ENCODE results near the gene TECTA. TPM values are rescaled to one million over a fixed set of nuclear protein-coding genes. Genes with fewer than 3 reads are reported as not detected.

Gene TECTA
- total RNA-seq, 2 experiments from 2014 or later: 0.07 to 0.12 TPM

- CTCF ChIA-PET: interaction anchor here (1.0 kb wide), 1 partner anchor 16 kb away, joined by 3 read pairs; no protein-coding TSS in a partner anchor
- intact Hi-C loops (cut with micrococcal nuclease): no loop called here
- peaks cover 6% of the 10 kb centered on the region for H3K27me3 Mint-ChIP-seq (ENCODE audit: low read depth)
- no peak overlapping the region for H3K4me3 Mint-ChIP-seq
- DNase-seq: no peak
- H3K9me3 Mint-ChIP-seq: no peaks in the 10 kb centered on the region
- no peak overlapping the region for H3K27ac Mint-ChIP-seq
- H3K36me3 Mint-ChIP-seq (ENCODE audit: low read depth): no peaks in the 10 kb centered on the region
- no peaks in the 10 kb centered on the region for H3K4me1 Mint-ChIP-seq (ENCODE audit: low read depth)
Measured at GRCh38 chr11:121211626-121212025, 110.6 kb downstream of the TECTA start.

GRCh38 chr11:121212536-121213361 is 111.7 kb downstream of the TECTA start:
- Mint-ChIP-seq H3K9me3 (no peaks in the 10 kb centered on the region), H3K27me3 (ENCODE audit: low read depth) (peaks cover 8% of the 10 kb centered on the region), H3K4me1 (ENCODE audit: low read depth) (no peaks in the 10 kb centered on the region), H3K36me3 (ENCODE audit: low read depth) (no peaks in the 10 kb centered on the region), H3K27ac (no peak overlapping the region), H3K4me3 (no peak overlapping the region)
- intact Hi-C loops (cut with micrococcal nuclease): no loop called here
- DNase-seq: no peak
- CTCF ChIA-PET: no interaction called here

- H3K4me3 Mint-ChIP-seq: no peak overlapping the region
- H3K36me3 Mint-ChIP-seq (ENCODE audit: low read depth): no peaks in the 10 kb centered on the region
- intact Hi-C loops (cut with micrococcal nuclease): no loop called here
- no peaks in the 10 kb centered on the region for H3K9me3 Mint-ChIP-seq
- H3K27ac Mint-ChIP-seq: no peak overlapping the region
- peaks cover 8% of the 10 kb centered on the region for H3K27me3 Mint-ChIP-seq (ENCODE audit: low read depth)
- no peak for DNase-seq
- no peaks in the 10 kb centered on the region for H3K4me1 Mint-ChIP-seq (ENCODE audit: low read depth)
- CTCF ChIA-PET: no interaction called here
Measured at GRCh38 chr11:121213362-121213893, 112.4 kb downstream of the TECTA start.

- CTCF ChIA-PET: no interaction called here
- H3K9me3 Mint-ChIP-seq: no peaks in the 10 kb centered on the region
- H3K4me3 Mint-ChIP-seq: no peak overlapping the region
- no peaks in the 10 kb centered on the region for H3K4me1 Mint-ChIP-seq (ENCODE audit: low read depth)
- DNase-seq: no peak
- H3K27me3 Mint-ChIP-seq (ENCODE audit: low read depth): peaks cover 10% of the 10 kb centered on the region
- no peak overlapping the region for H3K27ac Mint-ChIP-seq
- no peaks in the 10 kb centered on the region for H3K36me3 Mint-ChIP-seq (ENCODE audit: low read depth)
- intact Hi-C loops (cut with micrococcal nuclease): no loop called here
Measured at GRCh38 chr11:121214861-121215260, 113.8 kb downstream of the TECTA start.

- DNase-seq: no peak
- CTCF ChIA-PET: interaction anchor here (1.2 kb wide), 1 partner anchor 11 kb away, joined by 3 read pairs; no protein-coding TSS in a partner anchor
- H3K9me3 Mint-ChIP-seq: no peaks in the 10 kb centered on the region
- intact Hi-C loops (cut with micrococcal nuclease): no loop called here
- H3K27ac Mint-ChIP-seq: no peak overlapping the region
- no peaks in the 10 kb centered on the region for H3K36me3 Mint-ChIP-seq (ENCODE audit: low read depth)
- H3K4me1 Mint-ChIP-seq (ENCODE audit: low read depth): no peaks in the 10 kb centered on the region
- H3K27me3 Mint-ChIP-seq (ENCODE audit: low read depth): peaks cover 4% of the 10 kb centered on the region
- H3K4me3 Mint-ChIP-seq: no peak overlapping the region
Measured at GRCh38 chr11:121221496-121222200, 120.6 kb downstream of the TECTA start.

GRCh38 chr11:121223161-121223560 is 122.1 kb downstream of the TECTA start:
- Mint-ChIP-seq H3K27me3 (ENCODE audit: low read depth) (peaks cover 2% of the 10 kb centered on the region), H3K9me3 (no peaks in the 10 kb centered on the region), H3K36me3 (ENCODE audit: low read depth) (no peaks in the 10 kb centered on the region), H3K4me3 (no peak overlapping the region), H3K27ac (no peak overlapping the region), H3K4me1 (ENCODE audit: low read depth) (no peaks in the 10 kb centered on the region)
- CTCF ChIA-PET: interaction anchor here (1.2 kb wide), 1 partner anchor 10 kb away, joined by 3 read pairs; no protein-coding TSS in a partner anchor
- no peak for DNase-seq
- intact Hi-C loops (cut with micrococcal nuclease): no loop called here

- no peaks in the 10 kb centered on the region for H3K36me3 Mint-ChIP-seq (ENCODE audit: low read depth)
Measured at GRCh38 chr11:121225382-121225781, 124.3 kb downstream of the TECTA start.

GRCh38 chr11:121226415-121227263 is 125.6 kb downstream of the TECTA start:
- H3K36me3 Mint-ChIP-seq (ENCODE audit: low read depth): no peaks in the 10 kb centered on the region
- intact Hi-C loops (cut with micrococcal nuclease): no loop called here
- CTCF ChIA-PET: no interaction called here
- H3K9me3 Mint-ChIP-seq: no peaks in the 10 kb centered on the region
- no peak for DNase-seq
- no peaks in the 10 kb centered on the region for H3K4me1 Mint-ChIP-seq (ENCODE audit: low read depth)
- H3K4me3 Mint-ChIP-seq: no peak overlapping the region
- H3K27ac Mint-ChIP-seq: no peak overlapping the region
- H3K27me3 Mint-ChIP-seq (ENCODE audit: low read depth): peaks cover 10% of the 10 kb centered on the region

More at GRCh38 chr11:121225382-121225781, 124.3 kb downstream of the TECTA start:
- Mint-ChIP-seq H3K4me1 (ENCODE audit: low read depth) (no peaks in the 10 kb centered on the region), H3K9me3 (no peaks in the 10 kb centered on the region), H3K27ac (no peak overlapping the region), H3K27me3 (ENCODE audit: low read depth) (peaks cover 6% of the 10 kb centered on the region), H3K4me3 (no peak overlapping the region)
- DNase-seq: no peak
- intact Hi-C loops (cut with micrococcal nuclease): no loop called here
- CTCF ChIA-PET: no interaction called here

GRCh38 chr11:121228851-121229250 is 127.8 kb downstream of the TECTA start:
- H3K36me3 Mint-ChIP-seq (ENCODE audit: low read depth): no peaks in the 10 kb centered on the region
- H3K27ac Mint-ChIP-seq: no peak overlapping the region
- DNase-seq: no peak
- H3K9me3 Mint-ChIP-seq: no peaks in the 10 kb centered on the region
- no peaks in the 10 kb centered on the region for H3K4me1 Mint-ChIP-seq (ENCODE audit: low read depth)
- H3K4me3 Mint-ChIP-seq: no peak overlapping the region
- intact Hi-C loops (cut with micrococcal nuclease): no loop called here
- CTCF ChIA-PET: interaction anchor here (0.9 kb wide), 1 partner anchor 10 kb away, joined by 3 read pairs; no protein-coding TSS in a partner anchor
- H3K27me3 Mint-ChIP-seq (ENCODE audit: low read depth): peaks cover 10% of the 10 kb centered on the region

GRCh38 chr11:121229495-121230215 is 128.6 kb downstream of the TECTA start:
- H3K27me3 Mint-ChIP-seq (ENCODE audit: low read depth): peaks cover 13% of the 10 kb centered on the region
- intact Hi-C loops (cut with micrococcal nuclease): no loop called here
- CTCF ChIA-PET: interaction anchor here (0.9 kb wide), 1 partner anchor 11 kb away, joined by 3 read pairs; no protein-coding TSS in a partner anchor
- H3K36me3 Mint-ChIP-seq (ENCODE audit: low read depth): no peaks in the 10 kb centered on the region
- H3K4me3 Mint-ChIP-seq: no peak overlapping the region
- H3K9me3 Mint-ChIP-seq: no peaks in the 10 kb centered on the region
- no peak overlapping the region for H3K27ac Mint-ChIP-seq
- DNase-seq: no peak
- H3K4me1 Mint-ChIP-seq (ENCODE audit: low read depth): no peaks in the 10 kb centered on the region

GRCh38 chr11:121231576-121232278 is 130.7 kb downstream of the TECTA start:
- Mint-ChIP-seq H3K27ac (no peak overlapping the region), H3K4me3 (no peak overlapping the region), H3K9me3 (no peaks in the 10 kb centered on the region), H3K36me3 (ENCODE audit: low read depth) (no peaks in the 10 kb centered on the region), H3K27me3 (ENCODE audit: low read depth) (peaks cover 24% of the 10 kb centered on the region), H3K4me1 (ENCODE audit: low read depth) (peaks cover under 1% of the 10 kb centered on the region)
- no peak for DNase-seq
- intact Hi-C loops (cut with micrococcal nuclease): no loop called here
- CTCF ChIA-PET: interaction anchor here (0.7 to 1.4 kb wide), 2 partner anchors 16 to 37 kb away, joined by 4 read pairs; no protein-coding TSS in a partner anchor
